ENCODE measurements around the gene MAFB.

DNA sequence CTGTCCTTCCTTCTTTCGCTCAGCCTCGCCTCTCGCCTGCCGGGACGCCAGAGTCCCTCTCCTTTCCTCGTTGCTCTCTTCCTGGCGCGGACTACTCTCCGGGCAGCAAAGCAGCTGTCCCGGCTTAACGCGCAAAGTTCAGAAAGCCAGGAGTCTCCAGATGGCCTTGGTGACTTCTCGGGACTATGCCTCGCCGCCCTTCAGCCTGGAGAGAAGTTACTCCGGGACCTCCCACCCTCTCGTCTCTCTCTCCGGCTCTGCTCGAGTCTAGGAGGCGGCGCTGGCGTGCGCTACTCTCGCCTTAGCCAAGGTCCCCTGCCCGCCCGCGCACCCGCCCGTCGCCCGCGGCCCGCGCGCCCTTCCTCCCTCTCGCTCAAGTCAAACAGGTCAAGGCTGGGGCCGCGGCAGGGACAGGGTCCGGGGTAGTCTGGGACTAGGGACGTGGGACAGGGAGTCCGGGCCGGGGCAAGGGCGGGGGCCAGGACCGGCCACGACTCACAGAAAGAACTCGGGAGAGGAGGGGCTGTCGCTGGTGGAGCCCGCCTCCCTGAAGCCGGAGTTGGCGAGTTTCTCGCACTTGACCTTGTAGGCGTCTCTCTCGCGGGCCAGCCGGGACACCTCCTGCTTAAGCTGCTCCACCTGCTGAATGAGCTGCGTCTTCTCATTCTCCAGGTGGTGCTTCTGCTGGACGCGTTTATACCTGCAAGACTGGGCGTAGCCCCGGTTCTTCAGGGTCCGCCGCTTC, 1.5 kb downstream of the MAFB start:
- no peak for TF ChIP-seq POLR2A (IDR thresholded peaks at IDR 0.05; ENCODE audit: low read depth, low read length)
- TF ChIP-seq TAF1 (IDR thresholded peaks at IDR 0.05; ENCODE audit: low read depth, low read length): no peak
- no peak for TF ChIP-seq POLR2AphosphoS5 (IDR thresholded peaks at IDR 0.05; ENCODE audit: low read depth, low read length)
- no peak for TF ChIP-seq PAX5 (IDR thresholded peaks at IDR 0.05; ENCODE audit: insufficient read depth, low read length, severe bottlenecking)

Data from GM12891 (cell line).